ENCODE measurements around the gene SMIM27.
A peak's percentile ranks its signal among the peaks of the same experiment; 100 is the strongest.
"Not testable (repeated sequence)": the region's sequence is repeated elsewhere in the genome, so short reads cannot be mapped to it uniquely, and the experiment has no call there.

SMIM27 gene, protein sequence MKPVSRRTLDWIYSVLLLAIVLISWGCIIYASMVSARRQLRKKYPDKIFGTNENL

DNA sequence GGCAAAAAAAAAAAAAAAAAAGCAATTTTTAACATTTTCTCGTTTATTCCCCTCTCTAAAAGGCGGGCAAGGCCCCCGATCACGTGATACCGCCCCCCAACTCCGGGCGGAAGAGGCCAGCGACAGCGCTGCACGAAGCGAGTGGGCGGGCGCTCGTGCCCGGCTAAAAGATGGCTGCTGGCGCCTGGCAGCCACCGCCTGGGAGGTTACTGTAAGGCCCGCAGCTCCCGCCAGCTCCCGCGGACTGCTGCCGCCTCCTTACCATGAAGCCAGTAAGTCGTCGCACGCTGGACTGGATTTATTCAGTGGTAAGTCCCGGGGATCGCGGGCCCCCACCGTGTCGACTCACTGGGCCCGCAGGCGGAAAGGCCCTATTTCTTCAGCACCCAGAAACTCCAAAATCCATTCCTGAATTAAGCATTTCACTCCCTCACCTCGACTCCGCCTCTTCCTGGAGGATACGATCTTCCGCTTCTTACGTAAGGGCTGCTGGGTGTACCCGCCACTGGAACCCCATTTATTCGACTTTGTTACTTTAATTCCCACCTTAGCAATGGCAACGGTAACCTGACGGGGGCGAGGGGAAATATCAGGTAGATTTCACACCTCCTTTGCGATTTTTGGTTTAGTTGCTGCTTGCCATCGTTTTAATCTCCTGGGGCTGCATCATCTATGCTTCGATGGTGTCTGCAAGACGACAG, at the start of gene SMIM27, which contains the start of gene TOPORS:
SMIM27 (plus strand) TSS at position 156 of the 701 bp plus-strand sequence; CDS start at position 264, 108 bp downstream.
TOPORS (minus strand) TSS at position 415 of the 701 bp plus-strand sequence; CDS start at position 265, 150 bp downstream.
- DNase-seq (ENCODE audit: low spot score), result peak; percentile 87

DNA sequence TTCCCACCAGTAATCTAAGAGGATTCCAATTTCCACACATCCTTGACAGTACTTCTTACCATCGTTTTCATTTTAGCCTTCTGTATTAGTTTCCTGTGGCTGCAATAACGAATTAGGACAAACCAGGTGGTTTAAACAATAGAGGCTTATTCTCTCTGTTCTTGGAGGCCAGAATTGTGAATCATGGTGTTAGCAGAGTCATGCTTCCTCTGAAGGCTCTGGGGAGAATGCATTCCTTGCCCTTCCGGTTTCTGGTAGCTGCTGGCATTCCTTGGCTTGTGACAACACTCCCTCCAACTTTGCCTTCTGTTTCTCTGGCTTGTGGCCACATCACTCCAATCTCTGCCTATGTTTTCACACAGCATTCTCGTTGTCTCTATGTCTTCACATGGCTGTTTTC, 49.7 kb upstream of the SMIM27 start:
- no peak for DNase-seq (ENCODE audit: low spot score)

DNA sequence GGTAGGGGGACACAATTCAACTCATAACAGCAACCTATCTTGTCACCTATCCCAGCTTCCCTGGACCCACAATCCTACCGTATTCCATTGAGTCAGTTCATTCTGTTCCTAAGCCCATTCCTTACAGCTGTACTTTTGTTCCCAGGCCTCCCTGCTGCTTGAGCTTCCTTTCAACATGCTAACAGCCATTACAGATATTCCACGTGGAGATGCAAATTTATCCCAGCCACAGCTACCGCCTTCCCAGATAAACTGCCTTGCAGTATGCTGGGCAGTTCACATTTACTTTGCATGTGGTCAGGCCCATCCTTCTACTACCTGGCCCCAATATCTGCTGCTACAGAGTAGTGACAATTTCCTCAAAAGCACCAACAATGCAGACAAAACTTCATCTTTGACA, 49.1 kb upstream of the SMIM27 start:
- no peak for DNase-seq (ENCODE audit: low spot score)

DNA sequence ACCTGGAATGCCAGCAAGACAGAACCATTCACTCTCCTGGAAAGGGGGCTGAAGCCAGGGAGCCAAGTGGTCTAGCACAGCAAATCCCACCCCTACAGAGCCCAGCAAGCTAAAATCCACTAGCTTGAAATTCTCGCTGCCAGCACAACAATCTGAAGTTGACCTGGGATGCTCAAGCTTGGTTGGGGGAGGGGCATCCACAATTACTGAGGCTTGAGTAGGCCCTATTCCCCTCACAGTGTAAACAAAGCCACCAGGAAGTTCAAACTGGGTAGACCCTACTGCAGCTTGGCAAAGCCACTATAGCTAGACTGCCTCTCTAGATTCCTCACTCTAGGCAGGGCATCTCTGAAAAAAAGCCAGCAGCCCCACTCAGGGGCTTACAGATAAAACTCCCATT, 43.4 kb upstream of the SMIM27 start:
- no peak for DNase-seq (ENCODE audit: low spot score)

DNA sequence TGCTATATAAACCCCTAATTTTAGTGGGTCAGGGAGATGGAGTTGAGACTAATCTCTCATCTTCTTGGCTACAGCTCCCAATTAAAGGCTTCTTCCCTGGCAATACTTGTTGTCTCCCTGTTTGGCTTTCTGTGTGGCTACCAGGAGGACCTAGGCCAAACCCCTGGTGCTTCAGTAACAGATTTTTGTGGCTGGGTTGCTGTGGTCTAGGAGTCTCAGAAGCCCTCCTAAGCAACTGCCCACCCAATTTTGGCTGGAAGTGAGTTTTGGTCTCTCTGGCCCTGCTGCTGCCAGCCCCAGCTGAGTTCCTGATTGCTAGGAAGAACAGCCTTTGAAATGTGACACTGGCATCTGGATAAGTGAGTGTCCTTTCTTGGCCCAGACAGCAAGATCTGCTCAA, 35.9 kb upstream of the SMIM27 start:
- no peak for DNase-seq (ENCODE audit: low spot score)

DNA sequence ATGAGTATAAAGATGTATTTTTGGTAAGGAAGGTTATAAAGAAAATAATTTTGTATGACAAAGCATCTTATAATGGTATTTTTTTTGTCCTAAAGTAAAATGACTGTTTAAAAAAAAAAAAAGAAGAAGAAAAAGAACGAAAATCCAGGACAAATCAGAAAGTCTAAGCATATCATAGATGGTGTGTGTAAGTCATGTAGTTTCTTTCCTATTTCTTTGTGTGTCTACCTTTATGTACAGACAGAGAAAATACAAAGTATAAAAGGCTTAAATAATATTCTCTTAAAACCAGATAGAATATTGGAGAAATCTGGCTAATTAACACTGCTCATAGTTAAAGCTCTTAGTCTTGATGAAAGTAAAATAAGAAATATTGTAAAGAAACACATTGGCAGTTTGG, 33.9 kb upstream of the SMIM27 start:
- no peak for DNase-seq (ENCODE audit: low spot score)

DNA sequence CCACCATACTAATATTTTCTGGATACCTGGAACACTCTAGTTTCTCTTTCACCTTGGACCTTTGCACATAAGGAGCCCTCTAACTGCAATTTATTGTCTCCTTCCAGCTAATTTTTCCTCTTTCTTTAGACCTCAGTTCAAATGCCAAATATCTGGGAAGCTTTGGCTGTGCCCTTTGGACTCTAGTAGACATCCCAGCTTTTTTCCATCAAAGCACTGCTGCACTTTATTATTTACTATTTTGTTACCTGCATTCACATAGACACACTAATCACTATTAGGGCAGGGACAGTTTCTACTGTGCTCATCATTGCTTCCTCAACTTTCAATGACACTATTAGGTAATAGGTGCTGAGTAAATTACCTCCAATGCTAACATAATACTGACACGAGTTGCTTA, 28.2 kb upstream of the SMIM27 start:
- DNase-seq (ENCODE audit: low spot score), result no peak

DNA sequence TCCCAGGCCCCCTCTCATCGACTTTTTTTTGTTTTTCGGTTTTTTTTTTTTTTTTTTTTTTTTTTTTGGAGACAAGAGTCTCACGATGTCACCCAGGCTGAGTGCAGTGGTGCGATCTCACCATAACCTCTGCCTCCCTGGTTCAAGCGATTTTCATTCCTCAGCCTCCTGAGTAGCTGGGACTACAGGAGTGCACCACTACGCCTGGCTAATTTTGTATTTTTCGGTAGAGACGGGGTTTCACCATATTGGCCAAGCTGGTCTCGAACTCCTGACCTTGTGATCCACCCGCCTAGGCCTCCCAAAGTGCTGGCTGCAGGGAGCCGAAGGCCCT, 27.6 kb upstream of the SMIM27 start:
- not testable (repeated sequence) for DNase-seq (ENCODE audit: low spot score)

DNA sequence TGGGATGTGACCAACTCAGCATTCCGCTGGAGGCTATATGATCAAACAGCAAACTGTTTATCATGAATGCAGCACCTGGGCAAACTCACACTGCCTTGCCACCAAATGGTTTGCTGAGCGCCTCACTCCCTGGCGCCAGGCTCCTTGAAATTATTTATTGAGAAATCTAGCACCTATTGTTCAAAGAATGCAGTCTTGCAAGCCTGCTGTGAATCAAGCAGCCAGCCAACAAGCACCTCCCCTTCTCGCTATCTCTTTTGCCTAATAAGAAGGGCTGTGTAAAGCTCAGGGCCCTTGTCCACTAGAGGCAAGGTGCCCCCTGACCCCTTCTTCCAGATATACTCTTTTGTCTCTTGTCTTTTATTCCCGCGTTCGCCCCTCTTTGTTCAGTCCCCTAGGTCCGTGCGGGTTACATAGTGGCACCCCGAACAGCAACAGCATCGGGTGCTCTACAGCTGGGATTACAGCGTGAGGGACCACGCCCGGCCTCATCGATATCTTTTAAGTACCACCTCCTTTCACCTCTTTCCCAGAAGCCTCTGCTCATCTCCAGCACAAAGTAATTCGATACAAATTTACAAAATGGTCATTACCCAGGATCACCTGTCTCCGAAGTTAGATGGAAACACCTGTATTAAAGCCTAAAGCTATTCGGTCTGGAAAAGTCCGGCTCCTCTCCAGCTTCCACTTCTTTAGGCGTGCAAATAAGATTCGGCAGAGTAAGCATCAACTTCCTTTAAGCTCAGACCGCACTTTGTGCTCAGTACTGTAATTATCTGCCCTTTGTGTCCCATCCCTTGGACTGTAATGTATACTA, 27.0 kb upstream of the SMIM27 start:
- peak; percentile 9 for DNase-seq (ENCODE audit: low spot score)

DNA sequence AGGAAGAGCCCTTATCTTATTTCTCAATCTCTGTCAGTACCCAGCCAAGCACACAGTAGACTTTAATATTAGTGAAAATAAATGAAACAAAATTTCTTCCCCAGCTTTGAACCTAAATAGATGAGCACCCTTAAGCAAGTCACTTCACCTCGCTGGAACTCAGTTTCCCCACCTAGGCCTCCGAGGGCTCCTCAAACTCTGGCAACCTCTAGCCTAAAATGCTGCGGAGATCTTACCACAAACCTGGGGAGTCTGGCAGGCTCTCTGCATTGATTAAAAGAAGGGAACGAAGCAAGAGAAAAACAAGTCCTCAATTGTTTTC, 26.5 kb upstream of the SMIM27 start:
- no peak for DNase-seq (ENCODE audit: low spot score)

DNA sequence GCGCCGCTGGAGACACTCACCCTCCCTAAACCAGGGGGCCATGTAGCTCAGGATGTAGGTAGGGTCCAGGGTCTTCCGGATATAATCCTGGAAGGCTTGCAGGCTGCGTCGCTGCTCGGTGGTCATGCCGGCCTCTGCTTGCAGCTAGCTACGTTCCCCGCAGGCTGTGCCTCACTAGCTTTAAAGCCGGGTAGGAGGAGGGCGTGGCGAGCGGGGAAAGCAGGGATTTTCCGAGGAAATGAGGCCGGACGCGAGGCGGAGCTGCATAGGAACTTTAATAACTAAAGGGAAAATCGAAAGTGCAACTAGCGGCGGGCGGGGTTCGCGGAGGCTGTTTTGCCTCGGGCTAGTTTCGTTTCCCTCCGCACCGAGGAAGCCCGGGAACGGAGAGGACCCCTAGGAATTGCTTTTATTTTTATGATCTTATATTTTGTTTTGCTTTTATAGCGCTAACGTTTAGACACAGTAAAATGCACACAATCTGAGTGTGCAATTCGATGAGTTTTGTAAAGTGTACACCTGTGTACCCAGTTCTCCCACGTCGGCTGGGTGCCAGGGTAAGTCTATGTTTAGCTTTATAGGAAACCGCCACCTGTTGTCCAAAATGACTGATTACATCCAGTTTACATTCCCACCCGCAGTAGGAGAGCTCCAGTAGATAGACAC, 26.0 kb upstream of the SMIM27 start, which contains the start of gene RIGI:
RIGI (minus strand) TSS at position 156 of the 666 bp plus-strand sequence; CDS start at position 126, 30 bp downstream.
- peak; percentile 70 for DNase-seq (ENCODE audit: low spot score)

DNA sequence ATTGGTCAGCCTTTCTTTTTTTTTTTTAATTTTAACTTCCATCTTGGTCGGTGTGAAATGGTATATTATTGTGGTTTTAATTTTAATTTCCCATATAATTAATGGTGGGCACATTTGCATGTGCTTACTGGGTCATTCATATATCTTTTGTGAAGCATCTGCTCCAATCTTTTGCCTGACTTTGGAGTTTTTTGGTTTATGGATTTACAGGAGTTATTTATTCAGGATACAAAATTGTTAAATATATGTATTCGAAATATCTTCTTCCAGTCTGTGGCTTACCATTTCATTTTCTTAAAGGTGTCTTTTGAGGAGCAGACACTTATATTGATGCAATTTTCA, 25.4 kb upstream of the SMIM27 start:
- no peak for DNase-seq (ENCODE audit: low spot score)

DNA sequence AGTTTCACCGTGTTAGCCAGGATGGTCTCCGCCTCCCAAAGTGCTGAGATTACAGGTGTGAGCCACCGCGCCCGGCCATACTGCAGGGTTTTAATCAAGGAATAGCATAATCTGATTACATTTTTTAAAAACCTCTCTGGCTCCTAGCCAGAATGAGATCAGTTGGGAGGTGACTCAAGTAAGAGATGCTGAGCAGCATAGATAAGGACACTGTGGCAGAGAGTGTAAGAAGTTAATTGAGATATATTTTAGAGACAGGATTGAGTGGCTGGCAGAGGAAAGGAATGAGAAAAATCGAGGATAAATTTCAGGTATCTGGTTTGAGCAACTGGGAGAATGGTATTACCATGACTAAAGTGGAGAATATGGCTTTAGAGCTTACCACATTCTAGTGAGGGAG, 18.8 kb upstream of the SMIM27 start:
- no peak for DNase-seq (ENCODE audit: low spot score)

DNA sequence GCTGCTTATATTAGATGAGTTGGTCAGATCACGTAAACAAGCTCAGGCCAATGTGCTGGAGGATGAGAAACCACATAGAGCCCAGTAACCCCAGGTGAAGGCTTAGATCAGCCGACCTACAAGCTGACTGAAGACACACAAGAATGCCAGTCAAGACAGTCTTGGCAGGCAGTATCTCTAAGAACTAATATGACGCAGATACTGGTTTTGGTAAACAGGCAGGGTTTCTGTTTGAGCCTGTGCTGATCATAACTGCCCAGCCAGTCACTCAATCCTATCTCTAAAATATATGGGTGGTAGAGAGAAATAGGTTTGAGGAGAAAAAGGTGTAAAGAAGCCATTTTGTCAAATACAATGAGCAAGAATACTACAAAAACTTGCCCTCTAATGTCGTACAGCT, 18.3 kb upstream of the SMIM27 start:
- no peak for DNase-seq (ENCODE audit: low spot score)

DNA sequence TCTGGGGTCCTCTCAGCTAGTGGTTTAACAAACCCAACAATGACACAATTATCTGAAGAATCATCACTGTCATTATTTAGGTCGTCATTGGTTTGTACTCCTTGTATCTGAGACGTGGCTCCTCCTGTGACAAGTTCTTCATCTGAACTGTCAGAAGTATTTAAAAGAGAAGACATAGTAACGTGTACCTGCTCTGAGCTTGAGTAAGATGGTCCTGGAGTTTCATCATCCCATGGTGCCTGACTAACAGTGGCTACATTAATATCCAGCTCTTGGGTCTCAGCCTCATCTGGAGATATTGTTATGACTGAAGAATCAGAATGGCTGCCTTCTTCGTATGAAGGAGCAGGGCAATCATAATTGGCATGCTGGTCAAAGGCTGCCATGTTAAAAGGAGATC, 9.1 kb upstream of the SMIM27 start:
- DNase-seq (ENCODE audit: low spot score), result no peak

DNA sequence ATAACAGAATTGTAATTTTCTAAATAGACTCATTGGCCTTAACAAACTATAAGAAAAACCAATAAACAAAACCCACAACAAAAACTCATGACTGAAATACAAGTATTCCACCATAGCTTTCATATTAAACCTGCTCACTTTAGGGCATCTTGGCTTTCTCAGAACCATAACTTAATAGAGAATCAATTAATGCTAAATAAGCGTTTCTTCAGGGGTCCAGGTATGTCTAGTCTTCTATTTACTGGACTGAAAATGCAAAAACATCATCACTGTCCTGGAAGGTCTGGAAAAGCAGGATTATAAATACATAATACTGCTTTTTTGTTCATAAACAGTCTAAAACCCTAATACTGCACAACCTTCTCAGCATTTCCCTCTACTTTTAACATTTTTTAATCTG, 6.2 kb upstream of the SMIM27 start:
- no peak for DNase-seq (ENCODE audit: low spot score)

DNA sequence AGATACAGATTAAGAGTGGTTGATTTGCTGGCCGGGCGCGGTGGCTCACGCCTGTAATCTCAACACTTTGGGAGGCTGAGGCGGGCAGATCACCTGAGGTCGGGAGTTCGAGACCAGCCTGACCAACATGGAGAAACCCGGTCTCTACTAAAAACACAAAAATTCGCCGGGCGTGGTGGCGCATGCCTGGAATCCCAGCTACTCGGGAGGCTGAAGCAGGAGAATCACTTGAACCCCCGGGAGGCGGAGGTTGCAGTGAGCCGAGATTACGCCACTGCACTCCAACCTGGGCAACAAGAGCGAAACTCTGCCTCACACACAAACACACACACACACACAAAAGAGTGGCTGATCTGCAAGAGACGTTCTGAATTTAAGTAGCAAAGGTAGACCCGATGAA, 3.9 kb upstream of the SMIM27 start:
- DNase-seq (ENCODE audit: low spot score), result not testable (repeated sequence)

DNA sequence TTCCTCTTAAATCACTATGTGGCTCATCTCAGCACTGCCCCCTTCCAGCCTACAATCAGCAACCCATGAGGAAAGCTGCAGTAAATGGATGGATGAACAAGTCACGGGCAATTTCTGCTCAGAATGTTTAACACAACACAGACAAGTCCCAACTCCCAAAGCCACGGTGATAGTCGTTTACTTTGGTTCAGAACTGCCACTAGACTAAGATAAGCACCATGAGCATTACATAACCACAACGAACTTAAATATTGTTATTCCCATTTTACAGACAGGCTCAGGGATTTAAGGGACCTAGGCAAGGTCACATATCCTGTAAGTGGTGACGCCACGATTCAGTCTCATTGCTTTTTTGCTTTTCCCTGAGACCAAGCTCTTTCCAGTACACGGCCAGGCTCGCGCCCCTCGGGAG, 2.0 kb upstream of the SMIM27 start:
- peak; percentile 2 for DNase-seq (ENCODE audit: low spot score)

DNA sequence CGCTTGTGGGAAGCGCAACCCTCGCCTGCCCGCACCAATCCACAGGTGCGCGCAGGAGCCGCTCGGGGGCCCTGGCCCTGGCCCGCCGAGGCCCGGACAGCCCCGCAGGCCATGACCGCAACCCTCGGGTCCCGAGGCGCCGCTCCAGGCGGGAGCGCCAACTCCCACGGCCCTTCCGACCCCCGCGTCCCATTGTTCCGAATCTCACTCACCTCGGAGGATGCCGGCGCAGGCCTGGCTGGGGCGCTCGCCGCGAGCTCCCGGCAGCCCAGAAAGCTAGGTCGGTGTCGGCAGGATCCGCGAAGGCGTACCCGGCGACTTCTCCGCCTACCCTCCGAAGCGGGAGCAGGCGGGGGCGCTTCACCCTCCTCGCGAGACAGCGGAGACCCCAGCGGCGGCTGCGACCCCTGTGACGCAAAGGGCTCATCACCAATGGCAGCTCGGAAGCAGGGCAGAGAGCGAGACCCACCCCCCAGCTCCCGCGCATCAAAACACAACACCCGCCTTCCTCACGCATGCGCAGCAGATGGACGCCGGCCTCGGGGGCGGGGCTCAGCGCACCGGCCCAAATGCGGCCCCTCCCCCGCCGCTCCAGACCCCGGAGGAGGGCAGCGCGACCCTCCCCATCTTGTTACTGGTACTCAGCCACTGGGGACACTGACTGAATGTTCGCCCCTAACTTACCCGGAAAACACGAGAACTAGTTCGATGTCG, 1.4 kb upstream of the SMIM27 start:
- peak; percentile 95 for DNase-seq (ENCODE audit: low spot score)

DNA sequence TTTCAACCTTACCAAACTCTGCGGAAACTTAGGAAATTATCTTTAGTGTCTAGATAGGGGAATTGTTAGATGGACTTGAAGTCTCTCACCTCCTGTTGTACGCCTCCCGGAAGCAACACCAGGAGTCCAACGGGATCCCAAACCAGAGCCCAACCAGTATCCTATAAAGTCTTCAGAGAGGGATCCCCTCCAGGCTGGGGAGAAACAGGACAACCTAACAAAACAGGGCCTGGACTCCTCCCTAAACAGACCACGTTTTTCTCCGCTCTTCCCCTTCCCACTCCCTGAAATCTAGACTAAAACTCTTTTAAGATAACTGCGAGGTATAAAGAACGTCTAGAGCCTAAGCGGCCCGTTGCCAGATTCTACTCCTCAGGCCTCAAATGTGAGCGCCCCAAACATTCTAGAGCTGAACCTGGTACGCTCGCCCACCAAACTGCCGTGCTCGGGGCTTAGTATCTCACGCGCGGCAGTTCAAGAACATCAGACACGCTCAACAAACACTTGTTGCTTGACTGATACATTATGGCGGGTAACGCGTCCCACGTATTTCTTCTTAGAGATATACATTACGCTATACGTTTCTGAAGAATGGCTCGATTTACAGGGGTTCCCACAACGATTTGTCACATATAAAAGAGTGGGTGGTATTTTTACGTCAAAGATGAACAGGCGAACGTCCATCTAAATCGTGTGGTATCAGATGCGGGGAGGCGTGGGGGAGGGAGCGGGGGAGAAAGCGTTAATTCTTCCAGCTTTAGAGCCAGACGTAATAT, 663 bp upstream of the SMIM27 start:
- peak; percentile 27 for DNase-seq (ENCODE audit: low spot score)

DNA sequence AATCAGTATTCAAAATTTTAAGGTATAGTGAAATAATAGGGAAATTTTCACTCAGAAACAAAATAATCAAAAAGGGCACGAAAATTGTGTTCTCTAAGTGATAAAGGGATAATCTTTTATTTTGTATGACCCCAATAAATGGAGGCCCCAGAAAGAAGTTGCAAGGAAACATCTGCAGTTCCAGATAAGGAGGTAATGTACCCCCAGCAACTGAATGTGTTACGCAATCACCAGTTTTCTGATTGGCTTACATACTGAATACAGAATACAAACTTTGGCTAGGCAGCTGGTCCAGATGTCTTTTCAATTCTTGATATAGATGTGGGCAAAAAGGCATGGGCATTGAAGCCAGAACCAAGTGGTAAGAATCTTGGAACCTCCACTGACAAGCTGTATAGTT, 2.0 kb downstream of the SMIM27 start:
- DNase-seq (ENCODE audit: low spot score), result no peak

DNA sequence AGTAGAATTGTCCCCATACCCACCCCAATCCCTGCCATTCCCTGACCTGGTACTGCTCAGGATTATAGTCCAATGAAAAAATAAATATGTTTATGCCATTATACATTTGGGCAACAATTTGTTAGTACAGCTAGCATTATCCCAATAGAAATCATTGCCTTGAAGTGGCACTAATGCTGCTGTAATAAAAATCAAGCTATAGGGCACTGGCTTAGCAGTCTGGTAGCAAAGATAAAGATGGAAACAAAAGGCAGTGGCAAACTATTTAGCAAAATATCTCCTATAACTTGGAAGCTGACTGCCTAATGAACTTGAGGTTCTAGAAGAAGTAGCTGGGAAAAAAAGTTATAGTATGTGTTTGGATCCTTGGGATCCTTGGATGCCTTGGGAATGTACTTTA, 2.5 kb downstream of the SMIM27 start:
- DNase-seq (ENCODE audit: low spot score), result no peak

All from CD4-positive, alpha-beta T cell treated with Interleukin-6 at 100 ng/mL for 8 hours (primary cell).